A549 (cell line): Measurements from ENCODE around the gene CYP27B1. TPM values are rescaled to one million over a fixed set of nuclear protein-coding genes. Genes with fewer than 3 reads are reported as not detected.

ENCODE experiments used
- ATAC-seq, 2 experiments: fragments of 200-7000 bp in 1 of 2; fragments of >200 bp in 1 of 2; cut with Nextera tagmentation in 1 of 2; cut with Tn5 transposase in 1 of 2; 3 replicates each; pipeline versions ENCODE4 v1.8.0 to v1.9.1; 2018 to 2020; ENCODE audit warnings: mild to moderate bottlenecking in 1 of 2, moderate library complexity in 1 of 2
- CTCF ChIA-PET: fragments of 300-600 bp; sonication (Branson Sonifier 250); formaldehyde crosslinking; extraction: SDS; loops from one replicate; lab custom pipeline; 2021; ENCODE audit warnings: antibody characterized with exemption, inconsistent platforms; lab: Yijun Ruan, JAX
- POLR2A ChIA-PET: fragments of 350-600 bp; formaldehyde crosslinking; extraction: SDS; loops from one replicate; lab custom pipeline; 2021; ENCODE audit warnings: antibody characterized with exemption, inconsistent platforms; lab: Yijun Ruan, JAX
- DNase-seq, 2 experiments: peaks; one replicate each; pipeline versions ENCODE4 v3.0.0 to v3.0.0-alpha.2; 2011 to 2016; ENCODE audit warnings: low read depth in 1 of 2, low spot score in 1 of 2
- FAIRE-seq: peaks from 2 replicates; lab custom pipeline; 2011; peaks lifted over from hg19 to GRCh38; lab: Jason Lieb, UNC
- H3K27ac ChIP-seq, 2 experiments: fragments of >200 bp; sonication (Bioruptor Twin); formaldehyde crosslinking; 3 replicates each; pipeline ENCODE4 v1.5.1; 2016 to 2017
- H3K4me1 ChIP-seq: fragments of >200 bp; sonication (Bioruptor Twin); formaldehyde crosslinking; 3 replicates; pipeline ENCODE4 v1.6.1; 2016
- H3K4me2 ChIP-seq: fragments of >200 bp; sonication (Bioruptor Twin); formaldehyde crosslinking; 3 replicates; pipeline ENCODE4 v1.6.1; 2016
- H3K4me3 ChIP-seq: fragments of >200 bp; sonication (Bioruptor Twin); formaldehyde crosslinking; 3 replicates; pipeline ENCODE4 v1.5.1; 2016
- H3K9me3 ChIP-seq: fragments of >200 bp; sonication (Bioruptor Twin); formaldehyde crosslinking; 3 replicates; pipeline ENCODE4 v1.6.1; 2016
- BHLHE40 ChIP-seq: IDR thresholded peaks from 2 replicates; pipeline ENCODE4 v1.6.1; 2012; ENCODE audit warnings: low read depth, low read length, inconsistent platforms
- CBX8 ChIP-seq: fragments of 200-600 bp; sonication (generic); IDR thresholded peaks from 2 replicates; pipeline ENCODE4 v1.6.1; 2016
- CHD4 ChIP-seq: fragments of 200-600 bp; sonication (generic); IDR thresholded peaks from 2 replicates; pipeline ENCODE4 v1.6.1; 2016; ENCODE audit warnings: antibody characterized with exemption, mild to moderate bottlenecking, borderline replicate concordance
- E2F6 ChIP-seq: IDR thresholded peaks from 2 replicates; pipeline ENCODE4 v1.6.1; 2012; ENCODE audit warnings: low read depth, borderline replicate concordance
- EP300 ChIP-seq, 2 experiments: fragments of >200 bp; sonication (Bioruptor Twin); formaldehyde crosslinking; IDR thresholded peaks; 2 replicates in 1 of 2; 3 replicates in 1 of 2; pipeline ENCODE4 v1.6.1; 2016 to 2017
- FOSB ChIP-seq: fragments of 250-450 bp; sonication (Bioruptor Pico); IDR thresholded peaks from 2 replicates; pipeline ENCODE4 v1.5.0; 2020; ENCODE audit warnings: mild to moderate bottlenecking, moderate library complexity
- FOSL2 ChIP-seq, 2 experiments: fragments of 450-650 bp in 1 of 2; fragments of >200 bp in 1 of 2; sonication (Bioruptor Twin) in 1 of 2; formaldehyde crosslinking; IDR thresholded peaks; 2 replicates each; pipeline versions ENCODE4 v1.5.0 to v1.6.1; 2016 to 2020; ENCODE audit warnings: mild to moderate bottlenecking in 1 of 2, moderate library complexity in 1 of 2
- GATA3 ChIP-seq: IDR thresholded peaks from 2 replicates; pipeline ENCODE4 v1.6.1; 2012; ENCODE audit warnings: borderline replicate concordance
- HES2 ChIP-seq: fragments of >200 bp; sonication (Bioruptor Twin); formaldehyde crosslinking; IDR thresholded peaks from 2 replicates; pipeline ENCODE4 v1.6.1; 2016
- HOXB5 ChIP-seq: fragments of 250-450 bp; sonication (Bioruptor Pico); IDR thresholded peaks from 2 replicates; pipeline ENCODE4 v1.5.0; 2020; ENCODE audit warnings: mild to moderate bottlenecking, moderate library complexity
- JUNB ChIP-seq: fragments of >200 bp; sonication (Bioruptor Twin); formaldehyde crosslinking; IDR thresholded peaks from 2 replicates; pipeline ENCODE4 v1.6.1; 2016
- MAZ ChIP-seq: fragments of 150-350 bp; IDR thresholded peaks from 2 replicates; pipeline ENCODE4 v1.6.1; 2014; ENCODE audit warnings: antibody characterized with exemption, low read depth, low read length, borderline replicate concordance
- NFE2L2 ChIP-seq: fragments of 150-350 bp; conservative IDR thresholded peaks from 2 replicates; pipeline ENCODE4 v1.6.1; 2014; ENCODE audit warnings: low read length
- NPAS2 ChIP-seq: fragments of 250-450 bp; sonication (Bioruptor Pico); IDR thresholded peaks from 2 replicates; pipeline ENCODE4 v1.8.0; 2022; ENCODE audit warnings: mild to moderate bottlenecking, moderate library complexity, borderline replicate concordance
- PBX3 ChIP-seq: IDR thresholded peaks from 2 replicates; pipeline ENCODE4 v1.6.1; 2012
- RAD21 ChIP-seq, 2 experiments: fragments of >200 bp in 1 of 2; sonication (Bioruptor Twin) in 1 of 2; formaldehyde crosslinking in 1 of 2; IDR thresholded peaks in 1 of 2; conservative IDR thresholded peaks in 1 of 2; 2 replicates in 1 of 2; 3 replicates in 1 of 2; pipeline ENCODE4 v1.6.1; 2012 to 2018; ENCODE audit warnings: inconsistent platforms in 1 of 2
- SMC3 ChIP-seq: fragments of >200 bp; sonication (Bioruptor Twin); formaldehyde crosslinking; IDR thresholded peaks from 3 replicates; pipeline ENCODE4 v1.6.1; 2018; ENCODE audit warnings: inconsistent platforms
- TP53 ChIP-seq: fragments of 250-450 bp; sonication (Bioruptor Pico); IDR thresholded peaks from 2 replicates; pipeline ENCODE4 v1.5.0; 2021; ENCODE audit warnings: mild to moderate bottlenecking, moderate library complexity
- USF2 ChIP-seq: fragments of 450-650 bp; IDR thresholded peaks from 2 replicates; pipeline ENCODE4 v1.6.1; 2014; ENCODE audit warnings: antibody characterized with exemption
- ZFP36 ChIP-seq: fragments of 450-650 bp; IDR thresholded peaks from 2 replicates; pipeline ENCODE4 v1.6.1; 2014; ENCODE audit warnings: borderline replicate concordance; ENCODE audit not compliant: partially characterized antibody
- ZNF302 ChIP-seq: fragments of 250-450 bp; sonication (Bioruptor Pico); IDR thresholded peaks from 2 replicates; pipeline ENCODE4 v1.9.0; 2021; ENCODE audit warnings: inconsistent platforms, mild to moderate bottlenecking, moderate library complexity
- WGBS: methylation state at CpG from one replicate; pipeline ENCODE4 v1.1.6; 2017; ENCODE audit errors: missing lambda C conversion rate; 5-methylcytosine and 5-hydroxymethylcytosine counted together
- polyA plus RNA-seq, 4 experiments: library from polyadenylated mRNA; depleted of rRNA in 3 of 4; stranded (reverse); fragments of >200 nt; fragmentation: RNase III in 1 of 4; extraction: RNeasy Plus Mini Kit Qiagen cat#74134 plus additional on column Dnase treatment in 1 of 4; gene quantifications; 2 replicates in 3 of 4; 3 replicates in 1 of 4; pipeline ENCODE4 v1.2.3, GENCODE V29; 2011 to 2017

CYP27B1 gene
- polyA plus RNA-seq, 2 of the 4 experiments (the other 2 are of a cell fraction): 1.9 to 2.3 TPM

- Histone ChIP-seq H3K4me3 (peak overlapping the region; percentile 60; the same call in 2 of the 3 replicates), H3K4me1 (peaks cover 27% of the 10 kb centered on the region), H3K27ac (no peak overlapping the region), H3K9me3 (no peaks in the 10 kb centered on the region), H3K4me2 (peak overlapping the region; percentile 100)
- 43% methylated on average over 8 of the region's 8 CpGs for WGBS
- ChIA-PET POLR2A (interaction anchor here (0.6 to 1.9 kb wide), 4 partner anchors 9 to 129 kb away, joined by 3 to 14 read pairs (median 3); no protein-coding TSS in a partner anchor), CTCF (interaction anchor here (0.6 to 10.7 kb wide), 21 partner anchors 9 to 275 kb away, joined by 3 to 242 read pairs (median 4); partner anchors contain the start of genes B4GALNT1, OS9, PIP4K2C and TSPAN31)
- no peak for DNase-seq
- TF ChIP-seq HOXB5 (CRISPR knock-in tag) (no peak), FOSB (CRISPR knock-in tag) (no peak), HES2 (no peak), SMC3 (no peak), TP53 (CRISPR knock-in tag) (no peak), RAD21 (conservative IDR thresholded peaks at IDR 0.05 in 1 of 2, IDR thresholded peaks at IDR 0.05 in 1 of 2) (no peak), PBX3 (no peak), ZNF302 (no peak), CHD4 (no peak), E2F6 (no peak), NFE2L2 (no peak), CBX8 (no peak), MAZ (no peak)
- FAIRE-seq: no peak
- ATAC-seq: peak; percentile 0 to 3; a peak in 3 of 6 replicates
Observed at GRCh38 chr12:57735198-57735855, 31.6 kb downstream of the CYP27B1 start.

GRCh38 chr12:57734591-57734990 is 32.3 kb downstream of the CYP27B1 start:
- DNase-seq: no peak
- Histone ChIP-seq H3K4me3 (no peak overlapping the region), H3K9me3 (no peaks in the 10 kb centered on the region), H3K4me1 (peaks cover 27% of the 10 kb centered on the region), H3K4me2 (no peak overlapping the region), H3K27ac (no peak overlapping the region)
- CTCF ChIA-PET: interaction anchor here (1.0 to 10.7 kb wide), 7 partner anchors 10 to 151 kb away, joined by 3 to 242 read pairs (median 8); partner anchors contain the start of genes B4GALNT1, OS9 and TSPAN31
- WGBS: 51% methylated on average over 4 of the region's 4 CpGs
- POLR2A ChIA-PET: interaction anchor here (1.9 kb wide), 1 partner anchor 8 kb away, joined by 14 read pairs; no protein-coding TSS in a partner anchor
- no peak for ATAC-seq
- TF ChIP-seq ZFP36 (no peak), JUNB (no peak), USF2 (no peak), FOSL2 (IDR thresholded peaks at IDR 0.05) (no peak), FOSL2 (CRISPR knock-in tag; IDR thresholded peaks at IDR 0.05) (no peak), NPAS2 (CRISPR knock-in tag) (no peak), GATA3 (no peak), EP300 (IDR thresholded peaks at IDR 0.05) (no peak), BHLHE40 (no peak), CBX8 (no peak)
- FAIRE-seq: no peak
